H1 (cell line): ENCODE measurements around the gene ANAPC16. TPM values are rescaled to one million over a fixed set of nuclear protein-coding genes. Genes with fewer than 3 reads are reported as not detected.

Experiments
- CTCF ChIA-PET: fragments of 300-600 bp; sonication (Branson Sonifier 250); formaldehyde crosslinking; loops from one replicate; lab custom pipeline; 2021; ENCODE audit not compliant: partially characterized antibody; lab: Charles Lee
- POLR2A ChIA-PET: fragments of 300-600 bp; sonication (Branson Sonifier 250); formaldehyde crosslinking; loops from one replicate; lab custom pipeline; 2021; ENCODE audit warnings: inconsistent platforms; ENCODE audit not compliant: partially characterized antibody; lab: Charles Lee
- DNase-seq, 2 experiments: peaks; one replicate each; pipeline versions ENCODE4 v3.0.0 to v3.0.0-alpha.2; 2010 to 2022; ENCODE audit warnings: low spot score in 2 of 2, low read depth in 1 of 2, mixed read lengths in 1 of 2
- FAIRE-seq: peaks from 2 replicates; lab custom pipeline; 2011; peaks lifted over from hg19 to GRCh38; lab: Jason Lieb, UNC
- H2AFZ ChIP-seq: 2 replicates; pipeline ENCODE4 v1.8.1; 2012; ENCODE audit warnings: low read length, inconsistent platforms
- H2AK5ac ChIP-seq: 2 replicates; pipeline ENCODE4 v1.6.1; 2013; ENCODE audit warnings: low read depth, low read length
- H2BK120ac ChIP-seq: replicated peaks from 2 replicates; pipeline ENCODE3; 2013; ENCODE audit warnings: low read depth, low read length, inconsistent platforms
- H2BK12ac ChIP-seq: 2 replicates; pipeline ENCODE4 v1.6.1; 2013; ENCODE audit warnings: low read depth, low read length
- H2BK15ac ChIP-seq: 2 replicates; pipeline ENCODE4 v1.6.1; 2013; ENCODE audit warnings: low read length
- H2BK20ac ChIP-seq: 2 replicates; pipeline ENCODE4 v1.6.1; 2013; ENCODE audit warnings: low read length
- H2BK5ac ChIP-seq: 2 replicates; pipeline ENCODE4 v1.6.1; 2013; ENCODE audit warnings: low read depth, low read length
- H3K14ac ChIP-seq: 2 replicates; pipeline ENCODE4 v1.6.1; 2013; ENCODE audit warnings: inconsistent platforms; ENCODE audit not compliant: insufficient read length
- H3K18ac ChIP-seq: 2 replicates; pipeline ENCODE4 v1.6.1; 2013; ENCODE audit warnings: low read length; ENCODE audit errors: extremely low read depth
- H3K23ac ChIP-seq: 2 replicates; pipeline ENCODE4 v1.6.1; 2013; ENCODE audit warnings: inconsistent platforms; ENCODE audit not compliant: insufficient read length
- H3K23me2 ChIP-seq: 2 replicates; pipeline ENCODE4 v1.6.1; 2013; ENCODE audit warnings: low read depth, low read length
- H3K27ac ChIP-seq: 2 replicates; pipeline ENCODE4 v1.6.1; 2011; ENCODE audit warnings: low read depth, low read length, inconsistent platforms
- H3K27me3 ChIP-seq, 4 experiments: replicated peaks in 1 of 4; 1 replicate in 1 of 4; 2 replicates in 3 of 4; pipeline versions ENCODE4 v1.6.1 to v1.8.1; 2011 to 2013; ENCODE audit warnings: low read length in 3 of 4, mild to moderate bottlenecking in 3 of 4, inconsistent platforms in 2 of 4, mixed read lengths in 2 of 4, moderate library complexity in 1 of 4; ENCODE audit not compliant: control insufficient read depth in 3 of 4, insufficient read depth in 3 of 4; ENCODE audit errors: extremely low read depth in 1 of 4
- H3K36me3 ChIP-seq, 4 experiments: 2 replicates each; pipeline versions ENCODE4 v1.6.1 to v1.8.1; 2011 to 2013; ENCODE audit warnings: mild to moderate bottlenecking in 4 of 4, low read length in 3 of 4, moderate library complexity in 2 of 4, control low read depth in 1 of 4, inconsistent platforms in 1 of 4; ENCODE audit not compliant: insufficient read depth in 4 of 4, control insufficient read depth in 2 of 4
- H3K4ac ChIP-seq: replicated peaks from 2 replicates; pipeline ENCODE3; 2013; ENCODE audit warnings: low read length, low read depth, mixed read lengths, inconsistent platforms; ENCODE audit not compliant: insufficient read length
- H3K4me1 ChIP-seq, 4 experiments: replicated peaks in 1 of 4; 1 replicate in 1 of 4; 2 replicates in 3 of 4; pipeline versions ENCODE4 v1.6.1 to v1.8.1; 2011 to 2013; ENCODE audit warnings: low read length in 3 of 4, inconsistent platforms in 2 of 4, mixed read lengths in 1 of 4; ENCODE audit not compliant: insufficient read depth in 4 of 4, control insufficient read depth in 3 of 4
- H3K4me2 ChIP-seq, 2 experiments: 2 replicates each; pipeline versions ENCODE4 v1.6.1 to v1.8.1; 2011 to 2013; ENCODE audit warnings: low read depth in 2 of 2, low read length in 2 of 2, control low read depth in 1 of 2, inconsistent platforms in 1 of 2, mild to moderate bottlenecking in 1 of 2; ENCODE audit not compliant: insufficient read depth in 1 of 2
- H3K4me3 ChIP-seq, 4 experiments: fragments of 200-600, 300-600 bp in 1 of 4; sonication (generic), shearing (Covaris generic), sonication (Bioruptor Twin) in 1 of 4; 2 replicates each; pipeline versions ENCODE4 v1.5.1 to v1.8.1; 2011 to 2016; ENCODE audit warnings: low read length in 4 of 4, low read depth in 3 of 4, control low read depth in 2 of 4, inconsistent platforms in 2 of 4, mild to moderate bottlenecking in 2 of 4, mixed read lengths in 1 of 4, moderate library complexity in 1 of 4; ENCODE audit not compliant: insufficient read depth in 2 of 4; ENCODE audit errors: extremely low read depth in 1 of 4
- H3K56ac ChIP-seq: replicated peaks from 2 replicates; pipeline ENCODE3; 2013; ENCODE audit warnings: low read depth, mild to moderate bottlenecking, mixed read lengths, low read length, inconsistent platforms; ENCODE audit not compliant: insufficient read length
- H3K79me1 ChIP-seq: 2 replicates; pipeline ENCODE4 v1.6.1; 2013; ENCODE audit warnings: low read depth, low read length, control low read depth
- H3K79me2 ChIP-seq, 2 experiments: 2 replicates each; pipeline versions ENCODE4 v1.6.1 to v1.8.1; 2012 to 2013; ENCODE audit warnings: low read length in 2 of 2, mild to moderate bottlenecking in 2 of 2, inconsistent platforms in 1 of 2; ENCODE audit not compliant: insufficient read depth in 2 of 2, control insufficient read depth in 1 of 2
- H3K9ac ChIP-seq, 4 experiments: replicated peaks in 1 of 4; 1 replicate in 1 of 4; 2 replicates in 3 of 4; pipeline versions ENCODE4 v1.6.1 to v1.8.1; 2011 to 2013; ENCODE audit warnings: low read depth in 3 of 4, low read length in 3 of 4, control low read depth in 2 of 4, mild to moderate bottlenecking in 2 of 4, moderate library complexity in 2 of 4, inconsistent platforms in 1 of 4; ENCODE audit errors: extremely low read depth in 1 of 4
- H3K9me3 ChIP-seq, 2 experiments: 2 replicates each; pipeline versions ENCODE4 v1.6.1 to v1.8.1; 2012 to 2013; ENCODE audit warnings: mild to moderate bottlenecking in 2 of 2, moderate library complexity in 2 of 2, control low read depth in 1 of 2, inconsistent platforms in 1 of 2, low read depth in 1 of 2, low read length in 1 of 2, mixed read lengths in 1 of 2; ENCODE audit not compliant: insufficient read depth in 2 of 2
- H4K20me1 ChIP-seq, 2 experiments: replicated peaks in 1 of 2; 2 replicates each; pipeline versions ENCODE3 to v1.8.1; 2011 to 2013; ENCODE audit warnings: inconsistent platforms in 2 of 2, low read length in 2 of 2, mild to moderate bottlenecking in 1 of 2; ENCODE audit not compliant: insufficient read depth in 2 of 2, control insufficient read depth in 1 of 2
- H4K5ac ChIP-seq: 2 replicates; pipeline ENCODE4 v1.6.1; 2013; ENCODE audit warnings: low read length, low read depth, mixed read lengths, inconsistent platforms; ENCODE audit not compliant: insufficient read length
- H4K8ac ChIP-seq: 2 replicates; pipeline ENCODE4 v1.8.0; 2013; ENCODE audit warnings: mild to moderate bottlenecking, moderate library complexity, low read length, inconsistent platforms; ENCODE audit not compliant: insufficient read depth; ENCODE audit errors: extremely low read depth
- H4K91ac ChIP-seq: replicated peaks from 2 replicates; pipeline ENCODE3; 2013; ENCODE audit warnings: low read length, mixed read lengths, inconsistent platforms; ENCODE audit not compliant: insufficient read length
- GABPA ChIP-seq: IDR thresholded peaks from 2 replicates; pipeline ENCODE4 v1.6.1; 2011; ENCODE audit warnings: mild to moderate bottlenecking, low read length, moderate library complexity, borderline replicate concordance; ENCODE audit not compliant: insufficient read depth
- KDM1A ChIP-seq: fragments of 200-600, 300-600 bp; sonication (generic); IDR thresholded peaks from 2 replicates; pipeline ENCODE4 v1.7.1; 2016; ENCODE audit warnings: mild to moderate bottlenecking, low read length, borderline replicate concordance
- RAD21 ChIP-seq, 2 experiments: IDR thresholded peaks in 1 of 2; conservative IDR thresholded peaks in 1 of 2; 2 replicates each; pipeline ENCODE4 v1.6.1; 2011; ENCODE audit warnings: low read depth in 2 of 2, low read length in 2 of 2, improper control_type of control experiment in 1 of 2, inconsistent platforms in 1 of 2, mild to moderate bottlenecking in 1 of 2, moderate library complexity in 1 of 2
- SIN3A ChIP-seq, 2 experiments: IDR thresholded peaks in 1 of 2; conservative IDR thresholded peaks in 1 of 2; 2 replicates each; pipeline ENCODE4 v1.6.1; 2011 to 2012; ENCODE audit warnings: low read length in 2 of 2, improper control_type of control experiment in 1 of 2, low read depth in 1 of 2, mild to moderate bottlenecking in 1 of 2
- TCF12 ChIP-seq: IDR thresholded peaks from 2 replicates; pipeline ENCODE4 v1.6.1; 2011; ENCODE audit warnings: low read depth, mild to moderate bottlenecking, low read length
- WGBS, 2 experiments: shearing (Covaris generic) in 1 of 2; methylation state at CpG; one replicate each; pipeline versions ENCODE4 v1.1.6 to v1.1.7; 2013 to 2015; ENCODE audit warnings: low lambda C conversion rate in 2 of 2, mixed read lengths in 2 of 2, inconsistent platforms in 1 of 2, low coverage in 1 of 2, missing lambda C conversion rate in 1 of 2; ENCODE audit not compliant: insufficient replicate concordance in 2 of 2, insufficient coverage in 1 of 2, insufficient read length in 1 of 2; ENCODE audit errors: extremely low coverage in 1 of 2, missing lambda C conversion rate in 1 of 2; 5-methylcytosine and 5-hydroxymethylcytosine counted together
- polyA plus RNA-seq, 7 experiments: library from polyadenylated mRNA; depleted of rRNA in 3 of 7; stranded (reverse) in 5 of 7; unstranded in 2 of 7; fragments of >200 nt in 5 of 7; fragments of 200-250 nt in 2 of 7; gene quantifications; 1 replicate in 5 of 7; 2 replicates in 1 of 7; 4 replicates in 1 of 7; pipeline versions ENCODE4 v1.2.1 to v1.2.3, GENCODE V29; 2011 to 2013; ENCODE audit warnings: missing spikeins in 2 of 7, mixed read lengths in 2 of 7
- total RNA-seq: library from RNA; stranded (reverse); fragmentation: NEBNext Ultra II Directional; extraction: Animal tissue kit (Norgen Biotek cat#: 25700); gene quantifications from 2 replicates; pipeline ENCODE4 v1.2.1, GENCODE V29; 2021

Gene ANAPC16
- total and polyA plus RNA-seq, 2 of the 8 experiments (the other 6 are each of a cell fraction or from before 2014, with no cell fraction given) = 53.1 to 57.4 TPM

DNA sequence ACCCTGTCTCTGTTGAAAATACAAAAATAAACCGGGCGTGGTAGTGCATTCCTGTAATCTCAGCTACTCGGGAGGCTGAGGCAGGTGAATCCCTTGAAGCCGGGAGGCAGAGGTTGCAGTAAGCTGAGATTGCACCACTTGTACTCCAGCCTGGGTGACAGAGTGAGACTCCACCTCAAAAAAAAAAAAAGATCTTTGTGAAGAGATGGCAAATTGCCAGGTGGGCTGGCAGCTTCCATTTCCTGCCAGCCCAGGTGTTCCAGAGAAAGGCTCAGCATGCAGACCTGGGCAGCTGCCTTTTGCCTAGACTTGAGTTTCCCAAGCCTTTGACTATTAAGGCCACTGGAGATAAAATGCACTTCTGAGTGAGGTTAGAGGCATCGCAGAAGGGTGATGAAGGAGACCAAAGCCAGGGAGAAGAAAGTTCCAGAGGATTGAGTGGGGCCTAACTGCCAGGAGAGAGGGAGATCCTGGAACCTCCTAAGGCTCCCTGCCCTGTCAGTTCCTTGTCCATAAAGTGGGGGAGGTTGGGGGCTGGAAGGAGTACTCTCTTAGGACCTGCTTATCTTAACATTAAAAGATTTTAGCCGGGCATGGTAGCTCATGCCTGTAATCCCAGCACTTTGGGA, 47.9 kb downstream of the ANAPC16 start:
- DNase-seq = no peak
- Histone ChIP-seq H3K79me1 (no peaks in the 10 kb centered on the region), H3K18ac (peak overlapping the region; percentile 90), H2BK120ac (peak overlapping the region; percentile 96), H3K4ac (no peak overlapping the region), H2AFZ (no peak overlapping the region), H3K56ac (no peak overlapping the region), H4K91ac (no peak overlapping the region), H4K8ac (no peak overlapping the region), H2BK12ac (peak overlapping the region; percentile 75; the same call in 1 of the 2 replicates), H4K5ac (no peak overlapping the region), H2BK5ac (no peak overlapping the region), H2AK5ac (no peak overlapping the region; the same call in 1 of the 2 replicates), H3K27ac (no peak overlapping the region; the same call in 1 of the 2 replicates), H3K27me3 (no peaks in the 10 kb centered on the region), H3K4me1 (peaks cover 17 to 40% (median 30%) of the 10 kb centered on the region in 4 experiments), H3K79me2 (no peaks in the 10 kb centered on the region), H3K14ac (no peak overlapping the region), H2BK15ac (no peak overlapping the region), H4K20me1 (no peaks in the 10 kb centered on the region), H3K23ac (no peak overlapping the region), H3K4me3 (no peak overlapping the region), H2BK20ac (peak overlapping the region; percentile 51; the same call in 1 of the 2 replicates), H3K23me2 (peaks cover 4% of the 10 kb centered on the region; the same call in 1 of the 2 replicates), H3K36me3 (no peaks in the 10 kb centered on the region), H3K9me3 (no peaks in the 10 kb centered on the region), H3K9ac (no peak overlapping the region), H3K4me2 (no peak overlapping the region)
- no peak for TF ChIP-seq KDM1A
- TF ChIP-seq GABPA = no peak
- no peak for TF ChIP-seq RAD21 (IDR thresholded peaks at IDR 0.05 in 1 of 2, conservative IDR thresholded peaks at IDR 0.05 in 1 of 2; ENCODE audit: low read depth in 2 of 2, low read length in 2 of 2)
- 0 out of 2 replicates have a peak, but pooled peaks have one; percentile 68 for TF ChIP-seq TCF12
- no peak for TF ChIP-seq SIN3A (conservative IDR thresholded peaks at IDR 0.05 in 1 of 2, IDR thresholded peaks at IDR 0.05 in 1 of 2; ENCODE audit: low read depth in 1 of 2, low read length in 2 of 2)
- CTCF ChIA-PET = interaction anchor here (0.6 to 4.8 kb wide), 7 partner anchors 12 to 1899 kb away, joined by 3 to 34 read pairs (median 3); partner anchors contain the start of gene DDIT4
- POLR2A ChIA-PET = interaction anchor here (0.8 to 24.2 kb wide), 10 partner anchors 9 to 71 kb away, joined by 3 to 673 read pairs (median 4); partner anchors contain the start of gene DDIT4
- 93% methylated on average over 6 of the region's 6 CpGs; no CpG with 5 or more reads in 1 of the 2 experiments for WGBS, 2 experiments
- FAIRE-seq = no peak
